Pulmonary artery endothelial cell (primary cell): ENCODE measurements around the gene PRMT1. TPM values are rescaled to one million over a fixed set of nuclear protein-coding genes. Genes with fewer than 3 reads are reported as not detected.
A peak's percentile ranks its signal among the peaks of the same experiment; 100 is the strongest.

Experiments used
- DNase-seq: peaks from one replicate; pipeline ENCODE4 v3.0.0-alpha.2; 2011; ENCODE audit warnings: low read depth, low spot score
- total RNA-seq: library from RNA; depleted of rRNA; stranded (reverse); fragments of >200 nt; gene quantifications from 2 replicates; pipeline ENCODE4 v1.2.3, GENCODE V29; 2014

PRMT1 gene
- total RNA-seq, 1 donor from 2014 or later = 582 TPM

GRCh38 chr19:49651029-49651819 lies 25.8 kb upstream of the PRMT1 start:
- DNase-seq = no peak

GRCh38 chr19:49651820-49652550 lies 25.1 kb upstream of the PRMT1 start:
- no peak for DNase-seq

- DNase-seq = no peak
Observed at GRCh38 chr19:49652551-49653465, 24.3 kb upstream of the PRMT1 start.

- DNase-seq = no peak
Observed at GRCh38 chr19:49653466-49653806, 23.6 kb upstream of the PRMT1 start.

GRCh38 chr19:49654581-49654980 lies 22.5 kb upstream of the PRMT1 start:
- no peak for DNase-seq

GRCh38 chr19:49655570-49656455 lies 21.3 kb upstream of the PRMT1 start:
- DNase-seq = no peak

- DNase-seq = no peak
Observed at GRCh38 chr19:49656456-49657109, 20.5 kb upstream of the PRMT1 start.

- DNase-seq = no peak
Observed at GRCh38 chr19:49657493-49658138, 19.5 kb upstream of the PRMT1 start.

GRCh38 chr19:49658139-49658517 lies 18.9 kb upstream of the PRMT1 start:
- no peak for DNase-seq

- DNase-seq = no peak
Observed at GRCh38 chr19:49658566-49659442, 18.3 kb upstream of the PRMT1 start.

- DNase-seq = no peak
Observed at GRCh38 chr19:49660338-49660961, 16.6 kb upstream of the PRMT1 start.

- no peak for DNase-seq
Observed at GRCh38 chr19:49662011-49662410, 15.1 kb upstream of the PRMT1 start.

GRCh38 chr19:49663224-49663623 lies 13.8 kb upstream of the PRMT1 start:
- DNase-seq = no peak

- DNase-seq = no peak
Observed at GRCh38 chr19:49664171-49665035, 12.7 kb upstream of the PRMT1 start.

- DNase-seq = no peak
Observed at GRCh38 chr19:49665036-49665350, 12.1 kb upstream of the PRMT1 start.

- peak; percentile 81 for DNase-seq
Observed at GRCh38 chr19:49665351-49666119, 11.5 kb upstream of the PRMT1 start, which contains the start of the genes BCL2L12 and IRF3. TSS of gene BCL2L12 (plus strand) at chr19:49665933. CDS start at chr19:49666693, 760 bp downstream. TSS of gene IRF3 (minus strand) at chr19:49665857. CDS start at chr19:49664838, 1,019 bp downstream.

- no peak for DNase-seq
Observed at GRCh38 chr19:49666120-49666444, 11.0 kb upstream of the PRMT1 start.
